ENCODE results near the gene NEB. TPM values are rescaled to one million over a fixed set of nuclear protein-coding genes. Genes with fewer than 3 reads are reported as not detected.
"Not testable (repeated sequence)": the region's sequence is repeated elsewhere in the genome, so short reads cannot be mapped to it uniquely, and the experiment has no call there.

Gene NEB
- polyA plus RNA-seq, 1 donor from 2014 or later: 0.38 TPM

DNA sequence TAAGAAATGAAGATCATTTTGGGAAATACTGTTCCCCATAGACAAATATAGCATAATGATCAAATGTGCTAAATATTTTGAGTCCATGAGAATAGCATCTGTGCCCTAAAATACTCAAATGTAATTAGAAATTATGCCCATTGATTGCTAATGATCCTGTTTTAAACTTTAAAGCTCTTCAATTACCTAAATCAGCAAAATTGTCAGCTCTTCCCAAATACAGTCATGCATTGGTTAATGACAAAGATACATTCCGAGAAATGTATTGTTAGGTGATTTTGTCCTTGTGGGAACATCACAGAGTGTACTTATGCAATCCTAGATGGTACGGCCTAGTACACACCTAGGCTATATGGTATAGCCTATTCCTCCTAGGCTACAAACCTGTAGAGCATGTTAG lies 89.7 kb downstream of the NEB start:
- Histone ChIP-seq H3K9ac (ENCODE audit: low read length) (no peak overlapping the region), H3K79me2 (replicated peaks; ENCODE audit: insufficient read depth, low read length) (no peaks in the 10 kb centered on the region), H3K27me3 (ENCODE audit: insufficient read depth, low read depth, low read length) (no peaks in the 10 kb centered on the region), H3F3A (ENCODE audit: insufficient read depth, low read length, poor library complexity, severe bottlenecking) (no peaks in the 10 kb centered on the region), H4K20me1 (ENCODE audit: insufficient read depth) (no peaks in the 10 kb centered on the region), H3K9me2 (ENCODE audit: insufficient read depth, low read length) (no peaks in the 10 kb centered on the region), H3K9me3 (ENCODE audit: low read length) (no peaks in the 10 kb centered on the region), H3K4me3 (ENCODE audit: low read length) (no peak overlapping the region), H3K27ac (ENCODE audit: low read length) (no peak overlapping the region), H2AFZ (ENCODE audit: low read depth, low read length) (no peak overlapping the region), H3K4me2 (ENCODE audit: low read length) (no peak overlapping the region), H3K36me3 (ENCODE audit: insufficient read depth, low read length) (no peaks in the 10 kb centered on the region)
- no peak for TF ChIP-seq MXI1 (conservative IDR thresholded peaks at IDR 0.05; ENCODE audit: poor library complexity, severe bottlenecking)
- TF ChIP-seq EZH2 (IDR thresholded peaks at IDR 0.05; ENCODE audit: borderline replicate concordance, insufficient read depth, low read length, poor library complexity, severe bottlenecking): no peak

GRCh38 chr2:151641895-151642294 lies 92.4 kb downstream of the NEB start:
- H3K4me2 ChIP-seq (ENCODE audit: low read length); H3K36me3 ChIP-seq (ENCODE audit: insufficient read depth, low read length); H3K9ac ChIP-seq (ENCODE audit: low read length); H3K27ac ChIP-seq (ENCODE audit: low read length); H3K79me2 ChIP-seq (replicated peaks; ENCODE audit: insufficient read depth, low read length); H3K9me3 ChIP-seq (ENCODE audit: low read length); H2AFZ ChIP-seq (ENCODE audit: low read depth, low read length); H3K4me3 ChIP-seq (ENCODE audit: low read length); H4K20me1 ChIP-seq (ENCODE audit: insufficient read depth); H3F3A ChIP-seq (ENCODE audit: insufficient read depth, low read length, poor library complexity, severe bottlenecking); H3K27me3 ChIP-seq (ENCODE audit: insufficient read depth, low read depth, low read length); H3K9me2 ChIP-seq (ENCODE audit: insufficient read depth, low read length): not testable (repeated sequence)

DNA sequence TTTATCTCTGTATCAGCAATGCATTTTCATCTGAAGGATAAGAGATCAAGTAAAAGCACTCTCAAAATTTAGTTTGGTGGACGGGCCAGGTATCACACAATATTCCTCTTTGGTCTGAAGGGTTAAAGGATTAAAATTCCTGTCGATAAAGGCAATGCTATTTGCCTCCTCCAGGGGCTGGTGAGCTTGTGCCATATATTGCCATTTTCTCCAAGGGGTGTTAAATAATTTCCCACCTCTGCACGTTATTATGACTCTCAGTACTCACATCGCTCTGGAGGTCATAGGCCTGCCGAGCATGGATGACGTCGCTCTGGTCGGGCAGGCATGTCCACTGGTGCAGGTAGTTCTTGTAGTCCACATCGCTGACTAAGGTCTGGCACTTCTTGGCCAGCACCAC lies 94.2 kb downstream of the NEB start:
- Histone ChIP-seq H3K9ac (ENCODE audit: low read length) (no peak overlapping the region), H4K20me1 (ENCODE audit: insufficient read depth) (no peaks in the 10 kb centered on the region), H3K9me2 (ENCODE audit: insufficient read depth, low read length) (no peaks in the 10 kb centered on the region), H3F3A (ENCODE audit: insufficient read depth, low read length, poor library complexity, severe bottlenecking) (no peaks in the 10 kb centered on the region), H3K36me3 (ENCODE audit: insufficient read depth, low read length) (no peaks in the 10 kb centered on the region), H3K9me3 (ENCODE audit: low read length) (no peaks in the 10 kb centered on the region), H3K27me3 (ENCODE audit: insufficient read depth, low read depth, low read length) (no peaks in the 10 kb centered on the region), H3K4me2 (ENCODE audit: low read length) (no peak overlapping the region), H3K4me3 (ENCODE audit: low read length) (no peak overlapping the region), H3K79me2 (replicated peaks; ENCODE audit: insufficient read depth, low read length) (no peaks in the 10 kb centered on the region), H2AFZ (ENCODE audit: low read depth, low read length) (no peak overlapping the region), H3K27ac (ENCODE audit: low read length) (no peak overlapping the region)
- TF ChIP-seq EZH2 (IDR thresholded peaks at IDR 0.05; ENCODE audit: borderline replicate concordance, insufficient read depth, low read length, poor library complexity, severe bottlenecking): no peak
- TF ChIP-seq SMC3 (conservative IDR thresholded peaks at IDR 0.05; ENCODE audit: poor library complexity): no peak

- Histone ChIP-seq H3K9ac (ENCODE audit: low read length) (no peak overlapping the region), H3K27me3 (ENCODE audit: insufficient read depth, low read depth, low read length) (no peaks in the 10 kb centered on the region), H3K9me3 (ENCODE audit: low read length) (no peaks in the 10 kb centered on the region), H3K4me2 (ENCODE audit: low read length) (no peak overlapping the region), H4K20me1 (ENCODE audit: insufficient read depth) (no peaks in the 10 kb centered on the region), H3K4me3 (ENCODE audit: low read length) (no peak overlapping the region), H3K9me2 (ENCODE audit: insufficient read depth, low read length) (no peaks in the 10 kb centered on the region), H3K79me2 (replicated peaks; ENCODE audit: insufficient read depth, low read length) (no peaks in the 10 kb centered on the region), H3K36me3 (ENCODE audit: insufficient read depth, low read length) (no peaks in the 10 kb centered on the region), H2AFZ (ENCODE audit: low read depth, low read length) (no peak overlapping the region), H3K27ac (ENCODE audit: low read length) (peak overlapping the region; percentile 17), H3F3A (ENCODE audit: insufficient read depth, low read length, poor library complexity, severe bottlenecking) (no peaks in the 10 kb centered on the region)
- TF ChIP-seq EP300 (conservative IDR thresholded peaks at IDR 0.05; ENCODE audit: poor library complexity, severe bottlenecking) (peak; percentile 53), EZH2 (IDR thresholded peaks at IDR 0.05; ENCODE audit: borderline replicate concordance, insufficient read depth, low read length, poor library complexity, severe bottlenecking) (no peak)
These were observed 95.3 kb downstream of the NEB start for GRCh38 chr2:151638990-151639389.
